AG10803 (cell line): ENCODE measurements around the gene ABCB1.

Source experiments
- DNase-seq: peaks from one replicate; pipeline ENCODE4 v3.0.0; 2010; ENCODE audit warnings: low read depth
- H3K4me3 ChIP-seq: 2 replicates; pipeline ENCODE4 v1.5.1; 2011; ENCODE audit warnings: mild to moderate bottlenecking, low read length, control low read depth
- CTCF ChIP-seq: conservative IDR thresholded peaks from 2 replicates; pipeline ENCODE4 v1.5.1; 2011; ENCODE audit warnings: mild to moderate bottlenecking, low read length, control low read depth, inconsistent platforms

ABCB1 gene

GRCh38 chr7:87518735-87519134, 81.9 kb downstream of the ABCB1 start:
- no peak overlapping the region for H3K4me3 ChIP-seq
- TF ChIP-seq CTCF: no peak
- no peak for DNase-seq

GRCh38 chr7:87517891-87518290, 82.8 kb downstream of the ABCB1 start:
- H3K4me3 ChIP-seq: no peak overlapping the region
- no peak for DNase-seq
- no peak for TF ChIP-seq CTCF

- H3K4me3 ChIP-seq: no peak overlapping the region
- DNase-seq: peak; percentile 8
- no peak for TF ChIP-seq CTCF
Measured at GRCh38 chr7:87517136-87517815, 83.4 kb downstream of the ABCB1 start.

GRCh38 chr7:87513735-87514335, 86.8 kb downstream of the ABCB1 start:
- TF ChIP-seq CTCF: no peak
- no peak overlapping the region for H3K4me3 ChIP-seq
- no peak for DNase-seq

- H3K4me3 ChIP-seq: no peak overlapping the region
- peak; percentile 12 for DNase-seq
- no peak for TF ChIP-seq CTCF
Measured at GRCh38 chr7:87512906-87513305, 87.8 kb downstream of the ABCB1 start.

GRCh38 chr7:87511510-87511909, 89.2 kb downstream of the ABCB1 start:
- no peak for TF ChIP-seq CTCF
- H3K4me3 ChIP-seq: no peak overlapping the region
- DNase-seq: no peak

- no peak overlapping the region for H3K4me3 ChIP-seq
- no peak for DNase-seq
- TF ChIP-seq CTCF: no peak
Measured at GRCh38 chr7:87510411-87510875, 90.2 kb downstream of the ABCB1 start.
